GM19351 (cell line): ENCODE measurements around the gene IPCEF1.

ENCODE experiments used
- ATAC-seq: cut with Tn5 transposase; IDR thresholded peaks from one replicate; pipeline ENCODE4 v1.9.1; 2021; ENCODE audit warnings: mild to moderate bottlenecking, moderate library complexity; ENCODE audit not compliant: unreplicated experiment

The IPCEF1 gene

DNA sequence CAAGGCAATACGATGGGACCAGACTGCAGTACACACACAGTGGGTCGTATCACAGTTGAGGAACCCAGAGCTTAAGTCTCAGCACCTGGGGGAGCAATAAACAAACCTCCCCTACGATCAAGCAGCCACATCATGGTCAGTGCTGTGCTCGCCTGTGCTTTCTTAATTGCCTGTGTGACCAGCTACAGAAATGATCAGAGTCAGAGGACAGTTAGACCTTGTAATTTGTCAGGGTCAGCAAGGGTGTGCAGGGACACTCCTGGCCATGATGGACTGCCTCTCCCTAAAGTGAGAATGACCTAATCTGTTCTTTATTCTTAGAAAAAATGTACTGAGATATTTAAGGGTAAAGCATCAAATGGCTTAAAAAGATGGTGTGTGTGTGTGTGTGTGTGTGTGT lies 239.1 kb downstream of the IPCEF1 start:
- no peak for ATAC-seq

DNA sequence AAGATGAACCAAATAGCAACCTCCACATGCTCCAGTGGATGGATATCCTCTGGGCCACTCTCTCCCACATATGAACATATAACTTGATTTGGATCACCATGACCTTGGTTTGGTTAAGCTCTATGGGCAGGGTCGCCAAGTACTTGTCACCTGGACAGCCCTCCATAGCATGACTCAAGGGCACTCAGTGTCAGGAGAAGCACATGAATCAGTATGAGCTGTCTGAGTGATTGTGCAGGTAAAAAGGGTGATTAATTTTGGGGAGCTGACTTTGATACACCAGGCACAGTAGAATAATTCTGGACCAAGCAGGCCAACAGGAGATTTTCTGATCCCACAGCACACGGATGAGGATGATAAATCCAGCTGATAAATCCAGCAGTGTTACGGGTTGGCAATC lies 243.2 kb downstream of the IPCEF1 start:
- no peak for ATAC-seq

DNA sequence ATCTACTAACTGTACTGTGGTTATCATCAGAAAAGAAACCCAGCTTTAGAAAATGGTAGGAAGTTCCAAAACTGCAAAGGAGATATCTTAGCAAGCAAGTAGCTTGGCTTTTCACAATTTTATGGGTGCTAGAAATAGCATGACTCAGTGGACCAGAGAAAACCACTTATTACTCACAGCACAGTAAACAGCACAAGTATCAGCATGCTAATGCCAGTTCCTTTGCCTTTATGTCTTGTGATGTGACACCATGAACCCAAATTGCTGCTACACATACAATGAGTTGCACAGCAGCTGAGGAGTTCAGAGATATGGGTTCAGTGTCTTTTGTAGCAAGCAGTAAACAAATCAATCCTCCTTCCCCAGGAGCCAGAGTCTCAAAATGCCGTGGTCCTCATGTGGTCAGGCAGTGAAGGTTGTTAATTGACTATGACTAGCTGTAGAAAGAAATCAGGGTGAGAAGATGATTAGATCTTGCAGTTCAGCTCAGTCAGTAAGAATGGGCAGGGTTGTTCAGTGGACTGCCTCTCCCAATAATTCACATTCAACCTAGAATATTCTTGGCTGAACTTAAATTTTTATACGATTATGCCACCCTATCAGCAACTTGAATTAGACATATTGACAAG lies 244.3 kb downstream of the IPCEF1 start:
- no peak for ATAC-seq

DNA sequence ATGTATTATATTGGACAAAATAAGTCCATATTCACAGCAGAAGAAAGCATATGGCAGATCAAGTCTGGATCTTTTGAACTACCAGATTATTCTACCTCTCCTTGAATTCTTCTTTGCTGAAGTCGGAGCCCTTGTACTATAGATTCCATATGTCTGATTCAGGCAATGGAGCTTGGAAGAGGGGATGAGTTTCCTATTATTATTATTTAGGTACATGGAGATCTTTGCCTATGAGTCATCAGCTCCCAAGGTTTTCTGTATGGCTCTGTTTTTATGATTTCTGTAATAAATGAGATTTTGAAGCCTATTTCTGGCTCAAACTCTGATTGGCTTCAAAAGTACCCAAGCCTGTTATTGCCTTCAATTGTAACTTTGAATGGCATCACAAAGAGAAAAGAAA lies 245.6 kb downstream of the IPCEF1 start:
- ATAC-seq = no peak

DNA sequence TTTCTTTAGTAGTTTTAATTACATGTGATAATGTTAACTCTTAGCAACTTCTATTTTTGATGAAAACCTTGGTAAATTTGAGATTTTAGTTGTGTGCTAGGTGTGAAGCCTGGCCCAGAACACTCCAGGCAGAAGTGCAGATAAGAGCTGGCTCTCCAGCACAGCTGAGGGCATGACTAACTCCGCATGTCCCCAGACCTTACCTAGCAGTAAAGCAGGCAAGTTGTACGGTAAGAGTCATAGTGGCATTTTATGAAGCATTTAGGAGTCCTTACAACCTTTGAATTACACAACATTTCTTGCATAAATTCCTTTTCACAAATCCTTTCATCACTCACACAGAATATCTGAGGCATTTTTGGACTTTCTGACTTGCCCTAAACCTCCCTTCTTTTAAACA lies 250.4 kb downstream of the IPCEF1 start:
- ATAC-seq = no peak
